ENCODE measurements around the gene SCGN.

SCGN gene

DNA sequence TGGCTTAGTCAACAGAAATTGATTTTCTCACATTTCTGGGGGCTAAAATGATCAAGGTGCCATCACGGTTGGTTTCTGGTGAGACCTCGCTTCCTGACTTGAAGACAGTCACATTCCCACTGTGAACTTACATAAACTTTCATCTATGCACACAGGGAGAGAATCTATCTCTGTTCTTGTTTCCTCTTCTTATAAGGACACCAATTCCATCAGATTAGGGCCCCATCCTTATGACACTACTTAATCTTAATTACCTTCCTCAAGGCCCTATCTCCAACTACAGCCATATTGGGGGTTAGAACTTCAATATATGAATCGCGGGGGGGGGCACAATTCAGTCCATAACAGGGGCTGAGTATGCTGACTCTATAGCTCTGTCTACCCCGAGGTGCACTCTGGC, 10.6 kb upstream of the SCGN start:
- DNase-seq = no peak

DNA sequence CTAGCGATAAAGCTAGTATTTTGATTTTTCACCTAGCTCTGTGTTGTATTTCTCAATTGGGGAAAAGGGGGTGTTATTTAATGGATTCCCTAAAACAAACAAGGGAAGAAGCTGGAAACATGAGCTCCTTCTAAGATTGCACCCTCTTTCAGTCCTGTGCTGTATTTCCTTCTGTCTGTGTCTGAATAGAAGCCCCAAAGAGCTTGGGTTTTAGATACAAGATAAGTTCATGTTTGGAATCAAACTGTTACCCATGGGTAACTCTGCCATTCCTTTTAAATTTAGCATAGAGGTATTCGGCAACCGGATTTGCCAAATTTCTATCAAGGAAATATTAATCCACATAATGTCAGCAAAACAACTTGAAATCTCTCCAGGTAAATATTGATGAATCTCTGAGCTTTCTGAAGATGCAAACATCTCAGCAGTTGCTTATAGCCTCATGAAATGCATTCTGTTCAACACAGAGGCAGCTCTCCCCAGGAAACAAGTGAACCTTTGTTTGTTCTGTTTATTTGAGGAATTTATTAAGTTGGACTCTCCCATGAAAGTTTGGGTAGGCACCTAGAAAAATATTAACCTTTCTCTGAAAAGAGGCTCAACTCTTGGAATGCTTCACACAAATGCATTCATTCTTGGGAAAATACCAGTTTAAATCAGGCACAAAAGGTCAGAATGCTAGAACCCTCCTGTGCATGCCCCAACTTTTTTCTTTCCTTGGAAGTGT, 9.9 kb upstream of the SCGN start:
- no peak for DNase-seq

DNA sequence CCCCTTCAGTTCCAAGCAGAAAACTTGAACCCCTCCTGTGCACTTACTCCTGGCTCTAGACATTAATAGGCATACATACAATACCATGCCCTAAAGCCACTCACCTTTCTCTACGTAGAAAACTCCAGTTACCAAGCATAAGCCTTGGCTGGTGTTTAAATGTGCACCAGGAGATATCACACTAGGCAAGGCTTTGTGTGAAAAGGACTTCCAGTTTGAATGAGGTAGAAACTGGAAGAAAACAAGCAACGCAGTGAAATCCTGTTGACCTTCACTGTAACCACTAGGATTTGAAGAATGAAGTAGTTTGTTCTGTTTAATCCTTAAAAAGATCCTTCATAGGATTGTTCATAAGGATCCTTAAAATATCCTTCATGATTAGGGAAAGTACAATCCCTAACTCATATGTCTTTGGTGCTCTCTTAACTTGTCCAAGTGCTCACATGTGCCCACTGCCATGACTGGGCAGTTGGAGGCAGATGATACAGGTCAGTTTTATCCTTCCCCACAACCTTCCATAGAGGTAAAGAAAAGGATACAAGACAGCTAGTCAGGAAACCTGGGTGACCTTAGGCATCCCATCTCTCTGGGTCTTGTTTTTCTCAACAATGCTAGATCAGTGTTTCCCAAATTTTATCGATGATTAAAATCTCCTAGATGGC, 9.2 kb upstream of the SCGN start:
- DNase-seq = no peak

DNA sequence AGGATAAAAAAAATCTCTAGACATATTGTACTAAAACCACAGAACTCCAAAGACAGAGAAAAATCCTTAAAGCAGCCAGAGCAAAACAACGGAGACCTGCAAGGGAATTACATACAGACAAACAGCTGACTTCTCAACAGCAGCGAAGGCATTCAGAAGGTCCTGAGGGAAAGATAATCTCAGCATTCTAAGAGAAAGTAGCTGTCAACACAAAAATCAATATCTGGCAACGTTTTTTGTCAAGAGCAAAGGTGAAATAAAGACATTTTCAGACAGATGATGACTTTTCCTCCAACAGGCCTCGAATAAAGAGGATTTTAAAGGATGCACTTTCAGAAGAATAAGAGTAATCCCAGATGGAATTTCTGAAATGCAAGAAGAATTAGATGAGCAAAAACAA, 6.1 kb upstream of the SCGN start:
- no peak for DNase-seq

DNA sequence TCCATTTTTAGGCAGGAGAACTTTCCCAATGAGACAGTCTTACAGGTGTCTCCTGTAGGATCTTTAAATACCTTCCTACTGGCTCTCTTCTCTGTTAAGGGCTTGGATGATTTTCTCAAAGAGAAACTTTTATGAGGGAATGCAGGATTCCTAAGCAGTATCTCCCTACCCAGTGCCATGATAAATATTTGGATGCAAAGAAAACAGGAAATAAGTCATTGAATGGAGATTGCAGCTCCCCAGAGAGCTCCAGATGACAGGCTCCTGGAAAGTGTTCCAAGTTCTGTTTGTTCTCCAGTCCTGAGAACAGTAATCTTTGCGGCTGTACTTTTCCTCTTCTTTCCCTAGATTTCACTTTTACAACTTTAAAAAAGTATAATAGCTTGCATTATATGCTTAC, 2.4 kb upstream of the SCGN start:
- DNase-seq = no peak

DNA sequence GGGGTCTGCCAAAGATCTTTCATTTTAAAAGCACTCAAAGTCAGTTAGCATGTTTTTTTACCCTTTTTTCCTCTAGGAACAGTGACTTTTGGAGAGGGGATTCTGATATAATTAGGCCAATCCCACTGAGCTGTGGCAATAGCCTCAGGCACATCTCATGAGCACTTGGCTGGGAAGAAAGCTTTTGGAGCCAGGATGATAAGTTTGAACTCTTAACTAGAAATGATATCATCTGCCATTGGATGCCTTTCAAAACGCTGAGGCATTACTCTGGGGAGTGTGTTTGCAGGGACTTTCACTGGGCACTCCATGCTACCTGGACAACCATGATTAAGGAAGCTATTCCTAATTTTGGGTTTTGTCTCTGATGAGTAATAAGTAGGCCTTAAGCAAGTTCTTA, 3.7 kb downstream of the SCGN start:
- no peak for DNase-seq

DNA sequence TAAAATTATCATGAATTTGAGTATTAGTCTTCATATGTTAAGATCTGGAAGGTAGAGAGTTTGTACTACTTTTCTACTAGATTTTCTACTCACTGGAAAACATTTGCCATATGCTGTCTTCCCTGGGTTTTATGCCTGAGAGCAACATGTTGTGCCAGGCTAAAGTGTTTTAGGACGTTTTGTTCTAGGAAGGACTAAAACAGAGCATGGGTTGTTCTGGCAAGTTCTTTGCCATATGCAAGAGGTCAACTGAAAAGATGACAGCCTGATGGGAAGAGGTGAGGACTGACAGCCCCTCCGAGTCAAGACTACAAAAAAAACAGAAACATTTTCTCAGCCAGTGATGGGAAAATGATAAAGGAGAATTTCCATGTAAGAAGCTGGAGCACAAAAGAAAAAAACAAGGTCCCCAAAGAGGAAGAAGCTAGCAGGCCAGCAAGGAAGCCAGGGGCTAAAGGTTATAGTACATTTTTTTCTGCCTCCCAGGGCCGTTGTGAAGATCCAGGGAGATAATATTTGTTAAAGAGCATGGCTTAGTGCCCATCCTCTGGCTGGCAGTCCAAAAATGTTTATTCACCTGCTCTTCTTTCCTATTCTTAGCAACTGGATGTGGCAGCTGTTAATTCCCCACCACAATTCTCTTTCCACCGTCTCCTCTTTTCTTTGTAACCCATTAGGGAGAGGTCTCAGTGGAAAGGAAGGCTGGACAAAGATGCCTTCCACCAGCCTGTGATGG, 7.8 kb downstream of the SCGN start:
- no peak for DNase-seq

DNA sequence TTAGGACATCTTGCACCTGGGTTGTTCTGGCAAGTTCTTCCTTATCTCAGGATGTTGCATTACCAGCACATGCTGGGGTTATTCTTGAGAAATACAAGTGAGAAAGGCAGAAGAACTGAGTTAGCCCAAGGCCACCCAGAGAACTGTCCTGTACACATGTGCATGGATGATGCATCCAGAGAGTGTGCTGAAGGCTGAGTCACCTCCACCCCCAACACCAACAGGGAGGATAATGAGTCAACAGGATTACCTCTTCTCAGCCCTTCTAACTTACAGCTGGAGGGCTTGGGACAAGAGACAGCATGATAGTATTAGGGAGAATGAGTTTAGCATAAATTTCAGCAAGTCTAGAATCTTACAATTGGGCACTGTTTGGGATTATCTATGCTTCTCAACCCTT, 8.5 kb downstream of the SCGN start:
- DNase-seq = no peak

DNA sequence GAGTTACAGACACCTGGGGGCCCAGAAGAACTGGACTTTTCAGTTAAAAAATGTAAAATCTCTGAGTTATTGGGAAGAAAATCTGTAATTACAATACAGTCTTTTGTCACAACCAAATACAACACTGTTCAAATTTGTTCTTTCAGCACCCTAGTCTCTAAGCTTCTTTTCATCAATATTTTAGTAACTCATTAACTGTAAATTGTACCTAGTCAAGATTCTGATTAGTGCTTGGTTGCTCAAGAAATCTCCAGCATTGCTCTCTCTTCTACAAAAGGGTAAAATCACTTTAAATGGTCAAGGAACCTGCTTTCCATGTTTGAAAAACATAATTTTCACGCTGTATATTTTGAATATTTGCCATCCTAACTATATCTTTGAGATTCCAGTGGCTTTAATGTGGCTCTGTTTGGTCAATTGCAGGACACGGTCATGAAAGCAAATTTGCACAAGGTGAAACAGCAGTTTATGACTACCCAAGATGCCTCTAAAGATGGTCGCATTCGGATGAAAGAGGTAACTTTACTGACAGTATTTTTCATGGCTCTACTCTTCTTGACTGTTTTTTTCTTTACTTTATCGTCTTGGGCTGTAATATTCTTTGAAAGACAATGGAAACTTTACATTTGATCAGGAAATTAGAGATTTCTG, 9.2 kb downstream of the SCGN start:
- DNase-seq = no peak

DNA sequence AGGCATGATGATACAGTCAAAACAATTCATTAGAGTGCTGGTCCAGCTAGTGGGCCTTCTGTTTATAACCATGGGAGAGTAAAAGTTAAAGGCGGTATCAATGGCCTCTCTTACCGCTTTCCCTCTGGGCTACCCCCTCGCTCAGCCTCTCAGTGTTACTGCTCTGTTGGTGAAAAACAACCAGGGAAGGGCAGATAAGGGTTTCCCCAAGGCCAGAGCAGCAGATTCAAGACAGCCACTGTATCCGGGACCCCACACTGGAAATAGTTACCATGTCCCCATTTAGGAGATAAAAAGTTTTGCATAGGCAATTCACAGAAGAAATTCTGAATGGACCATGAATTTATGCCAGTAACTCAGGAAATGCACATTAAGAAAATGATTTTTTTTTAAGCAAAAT, 13.4 kb downstream of the SCGN start:
- no peak for DNase-seq

DNA sequence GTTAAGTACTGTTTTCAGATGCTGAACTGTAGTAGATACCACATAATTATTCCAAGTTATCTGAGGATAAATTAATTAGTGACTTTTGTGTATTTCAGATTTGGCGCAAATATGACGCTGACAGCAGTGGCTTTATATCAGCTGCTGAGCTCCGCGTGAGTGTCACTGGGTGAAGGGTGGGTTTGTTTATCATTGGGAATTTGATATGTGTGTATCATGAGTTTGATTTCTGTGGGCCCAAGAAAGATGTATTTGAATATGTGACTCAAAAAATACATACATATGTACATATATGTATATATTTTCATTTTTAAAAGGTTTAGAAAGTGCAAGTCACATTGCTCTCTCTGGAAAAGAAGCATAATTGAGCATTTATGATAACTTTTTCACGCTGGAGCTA, 17.4 kb downstream of the SCGN start:
- no peak for DNase-seq

DNA sequence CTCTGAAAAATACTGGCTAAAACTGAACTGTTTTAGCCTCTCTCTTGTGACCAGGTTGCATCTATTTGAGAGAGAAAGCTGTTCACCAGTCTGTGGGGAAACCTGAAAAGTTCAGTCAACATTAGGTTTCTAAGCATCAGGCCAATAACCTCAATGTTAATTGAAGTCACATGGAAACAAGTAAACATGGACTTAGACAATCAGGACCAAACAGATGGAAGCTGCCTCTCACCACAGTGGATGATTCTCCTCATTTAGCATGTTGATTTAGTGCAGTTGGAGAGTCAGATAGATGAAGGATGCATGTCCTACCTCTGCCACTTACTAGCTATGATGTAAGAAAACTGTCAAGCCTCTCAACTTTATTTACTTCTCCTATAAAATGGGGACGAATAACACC, 18.2 kb downstream of the SCGN start:
- no peak for DNase-seq

DNA sequence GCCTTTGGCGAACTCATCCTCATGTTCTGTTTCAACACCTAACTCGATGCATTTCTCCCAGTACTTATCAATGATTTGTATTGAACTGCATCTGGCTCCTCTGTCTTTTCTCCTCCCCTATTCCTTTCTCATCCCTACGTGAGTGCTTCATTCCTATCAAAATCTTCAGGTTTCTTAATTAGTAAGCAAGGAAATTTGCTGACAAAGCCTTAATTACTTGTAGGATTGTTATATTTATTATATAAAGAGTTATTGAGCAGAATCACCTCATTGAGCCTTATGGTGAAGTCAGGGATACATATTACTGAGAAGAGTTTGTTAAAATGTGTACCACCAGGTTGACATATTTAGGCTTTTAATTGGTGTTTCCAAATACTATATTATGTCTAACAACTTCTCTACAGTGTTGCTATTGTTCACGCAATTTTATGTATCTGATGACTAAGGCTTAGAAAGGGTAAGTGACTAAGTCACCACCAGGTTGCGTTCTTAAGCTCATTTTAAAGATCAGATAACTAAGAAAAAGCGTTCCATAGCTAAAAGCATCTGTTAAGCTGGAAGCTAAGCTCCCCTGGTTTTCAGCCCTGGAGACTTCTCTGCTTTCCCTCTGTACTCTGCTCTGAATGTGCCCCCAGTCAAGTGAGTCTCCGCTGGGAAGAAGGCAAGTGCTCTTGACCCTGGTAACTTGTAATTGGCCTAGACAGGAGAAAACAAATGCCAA, 18.9 kb downstream of the SCGN start:
- DNase-seq = no peak

DNA sequence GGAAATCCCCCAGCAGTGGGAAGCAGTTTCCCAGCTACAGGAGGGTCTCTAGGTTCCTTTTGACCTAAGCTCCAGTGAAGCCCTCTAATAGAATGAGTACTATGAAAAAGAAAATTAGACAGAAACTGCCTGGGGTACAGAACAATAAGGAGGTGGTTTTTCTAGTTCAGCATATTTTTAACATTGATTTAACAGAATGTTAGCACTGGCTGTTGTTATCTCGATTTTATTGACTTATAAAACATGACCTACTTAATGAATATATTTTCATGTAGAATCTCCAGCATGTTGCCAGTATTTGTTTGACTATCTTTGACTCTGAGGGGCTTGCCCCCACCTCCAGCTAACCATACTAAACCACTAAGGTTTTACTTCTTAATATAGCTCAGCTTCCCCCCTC, 19.6 kb downstream of the SCGN start:
- no peak for DNase-seq

DNA sequence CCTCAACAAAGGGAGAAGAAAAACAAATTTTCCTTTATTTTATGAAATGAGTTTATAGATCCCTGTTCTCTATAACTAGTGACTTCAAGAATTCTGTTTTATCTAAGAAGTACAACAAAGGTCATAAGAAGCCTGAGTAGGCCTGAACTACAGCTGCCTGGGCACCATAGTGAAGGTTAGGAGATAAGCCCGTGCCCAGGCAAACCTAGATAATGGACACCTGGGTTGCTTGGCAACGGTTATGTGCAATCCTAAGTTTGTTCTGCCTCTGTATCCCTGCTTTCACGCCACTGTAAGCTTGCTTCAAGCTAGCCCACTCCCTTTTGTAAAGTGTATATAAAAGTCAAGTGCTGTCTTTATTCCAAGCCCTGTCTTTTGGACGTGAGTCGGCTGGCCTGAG, 23.2 kb downstream of the SCGN start:
- DNase-seq = no peak

DNA sequence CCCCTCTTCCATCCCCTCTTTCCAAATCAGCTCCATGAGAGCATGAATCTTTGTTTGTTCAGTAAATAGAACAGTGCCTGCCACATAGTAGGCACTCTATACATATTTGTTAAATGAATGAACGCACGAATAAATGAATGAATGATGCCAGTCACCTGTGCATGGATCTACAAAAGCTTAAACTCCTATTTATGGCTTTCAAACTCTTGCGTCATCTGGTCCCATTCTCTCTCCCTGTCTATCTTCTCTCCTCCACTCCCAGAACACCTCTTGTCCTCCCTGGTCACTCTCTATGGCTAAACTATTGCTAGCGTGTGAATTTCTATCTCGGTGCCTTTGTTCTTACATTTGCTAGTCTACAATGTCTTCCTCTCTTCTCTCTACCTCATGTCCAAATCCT, 24.8 kb downstream of the SCGN start:
- DNase-seq = no peak

DNA sequence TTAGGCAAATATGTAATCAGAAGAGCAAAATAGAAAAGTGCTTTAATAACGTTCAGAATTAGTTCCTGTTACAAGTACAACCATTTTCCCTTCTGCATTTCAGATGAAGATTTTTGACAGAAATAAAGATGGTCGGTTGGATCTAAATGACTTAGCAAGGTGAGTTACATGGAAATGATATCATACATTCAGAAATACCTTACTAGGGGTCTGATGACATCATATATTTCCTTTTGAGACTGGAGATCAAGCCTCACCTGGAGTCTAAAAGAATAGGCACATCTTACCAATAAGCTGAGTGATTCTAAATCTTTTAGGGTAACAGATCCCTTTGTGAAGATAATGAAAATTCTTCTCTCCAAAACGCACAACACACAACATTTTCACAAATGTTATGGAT, 29.8 kb downstream of the SCGN start:
- no peak for DNase-seq

DNA sequence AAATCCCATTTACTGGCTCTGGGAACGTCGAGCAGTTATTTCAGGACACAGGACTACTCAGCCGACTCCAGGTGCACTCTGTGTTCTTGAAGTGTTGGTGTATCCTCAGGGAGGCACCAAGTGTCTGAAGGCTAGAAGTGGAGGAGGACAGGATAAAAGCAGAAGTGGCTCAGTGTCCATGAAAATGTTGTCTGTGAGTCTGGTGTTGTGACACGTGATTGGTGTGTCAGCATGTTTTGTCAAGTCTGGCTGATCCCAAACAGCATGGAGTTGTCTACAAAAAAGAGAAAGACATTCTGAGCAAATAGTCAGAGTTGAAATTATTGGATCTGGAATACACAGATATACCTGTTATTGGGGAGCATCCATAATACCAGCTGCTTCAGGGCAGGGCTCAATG, 30.3 kb downstream of the SCGN start:
- DNase-seq = no peak

DNA sequence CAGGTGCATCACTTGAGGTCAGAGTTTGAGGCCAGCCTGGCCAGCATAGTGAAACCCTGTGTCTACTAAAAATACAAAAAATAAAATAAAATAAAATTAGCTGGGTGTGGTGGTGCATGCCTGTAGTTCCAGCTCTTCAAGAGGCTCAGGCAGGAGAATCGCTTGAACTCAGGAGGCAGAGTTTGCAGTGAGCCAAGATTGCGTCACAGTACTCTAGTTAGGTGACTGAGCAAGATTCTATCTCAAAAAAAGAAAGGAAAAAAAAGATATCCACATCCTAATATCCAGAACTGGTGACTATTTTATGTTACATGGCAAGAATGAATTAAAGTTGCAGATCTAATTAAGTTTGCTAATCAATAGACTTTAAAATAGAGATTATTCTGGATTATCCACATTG, 32.5 kb downstream of the SCGN start:
- no peak for DNase-seq

DNA sequence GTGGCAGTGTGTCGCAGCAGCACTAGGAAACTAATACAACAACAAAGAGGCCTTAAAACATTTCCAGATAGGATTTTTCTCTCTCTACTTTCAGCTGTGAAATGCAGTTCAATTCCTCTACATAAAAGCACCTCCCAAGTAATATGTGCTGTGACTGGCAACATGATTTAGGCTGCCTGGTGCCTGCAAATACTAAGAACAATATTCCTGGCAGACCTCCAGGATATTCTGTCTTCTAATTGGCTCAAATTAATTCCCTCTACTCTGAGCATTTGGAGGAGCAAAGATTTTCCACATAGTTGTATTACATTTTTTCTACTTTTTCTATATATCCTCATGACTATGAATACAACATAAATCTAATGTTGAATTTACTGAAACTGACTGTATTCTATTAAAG, 33.2 kb downstream of the SCGN start:
- DNase-seq = no peak

DNA sequence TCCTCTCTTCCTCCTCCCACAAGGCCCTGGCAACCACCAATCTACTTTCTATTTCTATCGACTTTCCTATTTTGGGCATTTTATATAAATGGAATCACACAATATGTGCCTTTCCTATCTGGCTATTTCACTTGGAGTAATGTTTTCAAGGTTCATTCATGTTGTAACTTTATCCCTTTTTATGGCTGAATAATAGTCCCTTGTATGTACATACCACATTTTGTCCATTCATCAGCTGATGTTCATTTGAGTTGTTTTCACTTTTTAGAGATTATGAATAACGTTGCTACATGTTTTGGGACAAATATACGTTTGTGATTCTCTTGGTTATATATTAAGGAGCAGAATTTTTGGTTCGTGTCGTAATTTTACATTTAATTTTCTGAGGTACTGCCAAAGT, 33.9 kb downstream of the SCGN start:
- DNase-seq = no peak

DNA sequence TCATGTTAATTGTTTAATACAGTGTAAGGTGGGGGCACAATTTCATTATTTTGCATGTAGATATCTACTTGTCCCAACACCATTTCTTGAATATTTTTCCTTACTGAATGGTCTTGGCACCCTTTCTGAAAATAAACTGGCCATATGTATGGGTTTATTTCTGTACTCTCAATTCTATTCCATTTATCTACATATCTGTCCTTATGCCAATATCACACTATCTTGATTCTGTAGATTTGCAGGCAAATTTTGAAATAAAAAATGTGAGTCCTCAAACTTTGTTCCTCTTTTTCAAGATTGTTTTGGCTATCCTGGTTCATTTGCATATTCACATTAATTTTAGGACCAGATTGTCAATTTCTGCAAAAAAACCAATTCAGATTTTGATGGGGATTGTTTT, 34.8 kb downstream of the SCGN start:
- DNase-seq = no peak

DNA sequence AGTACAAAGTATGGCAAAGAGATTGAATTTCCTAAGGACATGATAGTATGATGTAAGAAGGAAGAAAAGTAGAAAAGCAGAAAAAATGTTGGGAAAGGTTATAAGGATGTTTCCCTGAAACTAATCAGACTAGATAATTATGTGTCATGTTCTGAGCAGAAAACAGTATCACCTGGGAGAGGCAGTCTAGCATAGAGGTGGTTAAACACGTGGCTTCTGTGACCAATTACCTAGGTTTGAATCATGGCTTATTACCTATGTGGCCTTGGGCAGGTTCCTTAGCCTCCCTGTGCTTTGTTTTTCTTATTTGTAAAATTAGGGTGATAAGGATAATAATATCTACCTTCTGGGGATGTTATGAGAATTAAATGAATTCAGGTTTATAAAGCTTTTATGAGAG, 38.0 kb downstream of the SCGN start:
- DNase-seq = no peak

Data from T1000 (cell line).